ENCODE results near the gene SMG6.

DNA sequence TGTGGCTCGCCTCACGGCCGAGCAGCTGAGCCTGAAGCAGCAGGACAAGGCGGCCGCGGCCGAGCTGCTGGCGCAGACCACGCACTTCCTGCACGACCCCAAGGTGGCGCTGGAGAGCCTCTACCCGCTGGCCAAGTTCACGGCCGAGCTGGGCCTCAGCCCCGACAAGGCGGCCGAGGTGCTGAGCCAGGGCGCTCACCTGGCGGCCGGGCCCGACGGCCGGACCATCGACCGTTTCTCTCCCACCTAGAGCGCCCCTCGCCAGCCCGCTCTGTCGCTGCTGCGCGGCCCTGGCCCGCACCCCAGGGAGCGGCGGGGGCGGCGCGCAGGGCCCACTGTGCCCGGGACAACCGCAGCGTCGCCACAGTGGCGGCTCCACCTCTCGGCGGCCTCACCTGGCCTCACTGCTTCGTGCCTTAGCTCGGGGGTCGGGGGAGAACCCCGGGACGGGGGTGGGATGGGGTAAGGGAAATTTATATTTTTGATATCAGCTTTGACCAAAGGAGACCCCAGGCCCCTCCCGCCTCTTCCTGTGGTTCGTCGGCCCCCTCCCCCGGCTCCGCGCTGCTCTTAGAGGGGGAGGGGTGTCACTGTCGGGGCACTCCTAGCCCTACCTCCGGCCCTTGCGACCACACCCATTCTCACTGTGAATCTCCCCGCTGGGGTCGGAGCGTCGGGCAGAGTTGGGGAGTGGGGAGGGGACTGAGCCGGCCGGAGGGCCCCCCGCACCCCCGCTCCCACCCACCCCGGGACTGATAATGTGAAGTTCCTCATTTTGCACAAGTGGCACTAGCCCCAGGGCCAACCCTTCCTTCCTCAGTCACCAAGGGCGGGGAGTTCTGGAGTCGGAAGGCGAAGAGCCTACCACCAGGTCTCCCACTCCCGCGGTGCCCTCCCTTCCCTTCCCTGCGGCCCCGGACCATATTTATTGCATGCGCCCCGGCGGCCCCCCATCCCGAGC lies 244.7 kb downstream of the SMG6 start:
- TF ChIP-seq, protein P1, sequence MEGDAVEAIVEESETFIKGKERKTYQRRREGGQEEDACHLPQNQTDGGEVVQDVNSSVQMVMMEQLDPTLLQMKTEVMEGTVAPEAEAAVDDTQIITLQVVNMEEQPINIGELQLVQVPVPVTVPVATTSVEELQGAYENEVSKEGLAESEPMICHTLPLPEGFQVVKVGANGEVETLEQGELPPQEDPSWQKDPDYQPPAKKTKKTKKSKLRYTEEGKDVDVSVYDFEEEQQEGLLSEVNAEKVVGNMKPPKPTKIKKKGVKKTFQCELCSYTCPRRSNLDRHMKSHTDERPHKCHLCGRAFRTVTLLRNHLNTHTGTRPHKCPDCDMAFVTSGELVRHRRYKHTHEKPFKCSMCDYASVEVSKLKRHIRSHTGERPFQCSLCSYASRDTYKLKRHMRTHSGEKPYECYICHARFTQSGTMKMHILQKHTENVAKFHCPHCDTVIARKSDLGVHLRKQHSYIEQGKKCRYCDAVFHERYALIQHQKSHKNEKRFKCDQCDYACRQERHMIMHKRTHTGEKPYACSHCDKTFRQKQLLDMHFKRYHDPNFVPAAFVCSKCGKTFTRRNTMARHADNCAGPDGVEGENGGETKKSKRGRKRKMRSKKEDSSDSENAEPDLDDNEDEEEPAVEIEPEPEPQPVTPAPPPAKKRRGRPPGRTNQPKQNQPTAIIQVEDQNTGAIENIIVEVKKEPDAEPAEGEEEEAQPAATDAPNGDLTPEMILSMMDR (IDR thresholded peaks at IDR 0.05): peak; percentile 81 to 91 (median 86)
- no peak for TF ChIP-seq POLR2A (IDR thresholded peaks at IDR 0.05)
